HepG2 (cell line): ENCODE results near the gene SP3. TPM values are rescaled to one million over a fixed set of nuclear protein-coding genes. Genes with fewer than 3 reads are reported as not detected.

ENCODE experiments used
- ATF6 ChIP-seq: sonication (generic); formaldehyde crosslinking; conservative IDR thresholded peaks from 2 replicates; pipeline ENCODE4 v1.4.0; 2020; ENCODE audit warnings: missing genetic modification reagents
- CREB1 ChIP-seq, 2 experiments: fragments of 450-650 bp in 1 of 2; IDR thresholded peaks; 2 replicates each; pipeline ENCODE4 v1.6.1; 2016 to 2017; ENCODE audit warnings: control low read depth in 1 of 2, mild to moderate bottlenecking in 1 of 2, missing compliant biosample characterization in 1 of 2, missing genetic modification characterization in 1 of 2
- DBP ChIP-seq: sonication (generic); formaldehyde crosslinking; IDR thresholded peaks from 2 replicates; pipeline ENCODE4 v1.4.0; 2020; ENCODE audit warnings: missing genetic modification reagents; ENCODE audit errors: not compliant biosample characterization
- FOSL1 ChIP-seq: sonication (generic); formaldehyde crosslinking; IDR thresholded peaks from 2 replicates; pipeline ENCODE4 v1.9.0; 2021; ENCODE audit warnings: missing genetic modification reagents, borderline replicate concordance
- FOXM1 ChIP-seq: sonication (generic); formaldehyde crosslinking; IDR thresholded peaks from 2 replicates; pipeline ENCODE4 v1.5.0; 2020; ENCODE audit warnings: missing genetic modification reagents
- HNRNPH1 ChIP-seq: fragments of 200-400 bp; formaldehyde crosslinking; optimal IDR thresholded peaks from 2 replicates; pipeline ENCODE3; 2017; ENCODE audit warnings: mild to moderate bottlenecking, low read depth, low read length
- HOXA5 ChIP-seq: sonication (generic); formaldehyde crosslinking; IDR thresholded peaks from 2 replicates; pipeline ENCODE4 v1.4.0; 2020; ENCODE audit warnings: missing genetic modification reagents
- JUN ChIP-seq: sonication (generic); formaldehyde crosslinking; IDR thresholded peaks from 2 replicates; pipeline ENCODE4 v1.4.0; 2020; ENCODE audit warnings: mild to moderate bottlenecking, missing genetic modification reagents
- KDM3A ChIP-seq: IDR thresholded peaks from 2 replicates; pipeline ENCODE4 v1.6.1; 2018; ENCODE audit warnings: low read depth, missing compliant biosample characterization
- NCOA2 ChIP-seq: sonication (generic); formaldehyde crosslinking; IDR thresholded peaks from 2 replicates; pipeline ENCODE4 v1.8.0; 2022; ENCODE audit warnings: inconsistent platforms
- NFKB2 ChIP-seq: sonication (generic); formaldehyde crosslinking; IDR thresholded peaks from 2 replicates; pipeline ENCODE4 v1.4.0; 2020; ENCODE audit warnings: missing genetic modification reagents, borderline replicate concordance
- PAX8 ChIP-seq: sonication (generic); formaldehyde crosslinking; IDR thresholded peaks from 2 replicates; pipeline ENCODE4 v1.8.0; 2022; ENCODE audit warnings: mild to moderate bottlenecking, missing genetic modification reagents, borderline replicate concordance
- POLR2G ChIP-seq: fragments of 200-400 bp; formaldehyde crosslinking; IDR thresholded peaks from 2 replicates; pipeline ENCODE4 v1.6.1; 2018; ENCODE audit warnings: mild to moderate bottlenecking, low read depth, low read length, moderate library complexity
- PPARG ChIP-seq: conservative IDR thresholded peaks from 2 replicates; pipeline ENCODE4 v1.6.1; 2016; ENCODE audit warnings: missing biosample characterization, missing genetic modification reagents
- RCOR2 ChIP-seq: IDR thresholded peaks from 2 replicates; pipeline ENCODE4 v1.6.1; 2016; ENCODE audit warnings: missing biosample characterization, missing genetic modification reagents
- RELA ChIP-seq: sonication (generic); formaldehyde crosslinking; IDR thresholded peaks from 2 replicates; pipeline ENCODE4 v1.4.0; 2020; ENCODE audit warnings: missing genetic modification reagents
- REXO4 ChIP-seq: sonication (generic); formaldehyde crosslinking; IDR thresholded peaks from 2 replicates; pipeline ENCODE4 v1.8.0; 2022; ENCODE audit warnings: missing genetic modification reagents, mild to moderate bottlenecking, borderline replicate concordance
- SMARCE1 ChIP-seq: fragments of 450-650 bp; IDR thresholded peaks from 2 replicates; pipeline ENCODE4 v1.6.1; 2017; ENCODE audit warnings: borderline replicate concordance
- SNAPC2 ChIP-seq: sonication (generic); formaldehyde crosslinking; IDR thresholded peaks from 2 replicates; pipeline ENCODE4 v1.8.1; 2022; ENCODE audit warnings: mild to moderate bottlenecking, missing genetic modification reagents
- SRF ChIP-seq: IDR thresholded peaks from 2 replicates; pipeline ENCODE4 v1.6.1; 2011; ENCODE audit warnings: mild to moderate bottlenecking, low read depth, low read length, moderate library complexity
- TAF1 ChIP-seq: sonication (generic); formaldehyde crosslinking; IDR thresholded peaks from 2 replicates; pipeline ENCODE4 v1.4.0; 2020; ENCODE audit warnings: missing genetic modification reagents
- TARDBP ChIP-seq: sonication (generic); formaldehyde crosslinking; IDR thresholded peaks from 2 replicates; pipeline ENCODE4 v1.8.0; 2022; ENCODE audit warnings: mild to moderate bottlenecking, missing genetic modification reagents
- ZBTB1 ChIP-seq: sonication (generic); formaldehyde crosslinking; IDR thresholded peaks from 2 replicates; pipeline ENCODE4 v1.4.0; 2020; ENCODE audit warnings: missing genetic modification reagents, borderline replicate concordance
- ZBTB8A ChIP-seq: sonication (generic); formaldehyde crosslinking; IDR thresholded peaks from 2 replicates; pipeline ENCODE4 v1.4.0; 2020; ENCODE audit warnings: mild to moderate bottlenecking, low read depth, missing genetic modification reagents, borderline replicate concordance
- ZNF414 ChIP-seq: sonication (generic); formaldehyde crosslinking; IDR thresholded peaks from 2 replicates; pipeline ENCODE4 v1.5.0; 2020; ENCODE audit warnings: missing genetic modification reagents
- ZNF552 ChIP-seq: sonication (generic); formaldehyde crosslinking; IDR thresholded peaks from 2 replicates; pipeline ENCODE4 v1.9.0; 2022; ENCODE audit warnings: missing genetic modification reagents, mild to moderate bottlenecking, borderline replicate concordance
- ZNF597 ChIP-seq: sonication (generic); formaldehyde crosslinking; IDR thresholded peaks from 2 replicates; pipeline ENCODE4 v1.5.0; 2020; ENCODE audit warnings: missing genetic modification reagents
- ZNF644 ChIP-seq: IDR thresholded peaks from 2 replicates; pipeline ENCODE4 v1.6.1; 2016; ENCODE audit warnings: low read depth
- polyA plus RNA-seq, 8 experiments: library from polyadenylated mRNA; depleted of rRNA in 3 of 8; stranded (reverse) in 7 of 8; unstranded in 1 of 8; fragments of >200 nt; fragmentation: Illumina TruSeq in 4 of 8; extraction: Trizol in 4 of 8; gene quantifications; 2 replicates each; pipeline versions ENCODE4 v1.2.1 to v1.2.3, GENCODE V29; 2011 to 2016; ENCODE audit warnings: low read depth in 4 of 8, missing spikeins in 1 of 8, mixed read lengths in 1 of 8; ENCODE audit not compliant: insufficient read depth in 1 of 8
- total RNA-seq, 5 experiments: library from RNA; depleted of rRNA; stranded (reverse); fragments of >200 nt; fragmentation: Illumina TruSeq; extraction: Trizol; gene quantifications; 2 replicates each; pipeline ENCODE4 v1.2.3, GENCODE V29; 2016; ENCODE audit warnings: low read depth in 1 of 5

SP3 gene
- total and polyA plus RNA-seq, 2 of the 13 experiments (the other 11 are each of a cell fraction or from before 2014, with no cell fraction given) = 57.3 to 132 TPM

- TF ChIP-seq HOXA5 (CRISPR knock-in tag) = peak; percentile 94
- no peak for TF ChIP-seq SNAPC2
- peak; percentile 94 for TF ChIP-seq PAX8 (CRISPR knock-in tag)
- TF ChIP-seq ATF6 = no peak
- TF ChIP-seq KDM3A (CRISPR knock-in tag) = peak; percentile 75; the same call in 1 of the 2 replicates
- 0 out of 2 replicates have a peak, but pooled peaks have one; percentile 58 for TF ChIP-seq ZNF414 (CRISPR knock-in tag)
- peak; percentile 87 for TF ChIP-seq POLR2G
- no peak for TF ChIP-seq ZBTB1 (CRISPR knock-in tag)
- TF ChIP-seq TARDBP (CRISPR knock-in tag) = peak; percentile 50; the same call in 1 of the 2 replicates
- TF ChIP-seq SMARCE1 = no peak
- TF ChIP-seq SRF = no peak
- peak; percentile 76 for TF ChIP-seq HNRNPH1
- peak; percentile 93 for TF ChIP-seq NFKB2 (CRISPR knock-in tag)
- TF ChIP-seq ZNF597 (CRISPR knock-in tag) = no peak
- TF ChIP-seq REXO4 = 0 out of 2 replicates have a peak, but pooled peaks have one; percentile 66
- TF ChIP-seq ZBTB8A = peak; percentile 80; the same call in 1 of the 2 replicates
- no peak for TF ChIP-seq RCOR2 (CRISPR knock-in tag)
- TF ChIP-seq TAF1 (CRISPR knock-in tag) = peak; percentile 97
- peak; percentile 74 for TF ChIP-seq CREB1 (IDR thresholded peaks at IDR 0.05)
- TF ChIP-seq CREB1 (CRISPR knock-in tag; IDR thresholded peaks at IDR 0.05) = no peak
- peak; percentile 58; the same call in 1 of the 2 replicates for TF ChIP-seq FOSL1 (CRISPR knock-in tag)
- no peak for TF ChIP-seq DBP (CRISPR knock-in tag)
- TF ChIP-seq PPARG (CRISPR knock-in tag) = no peak
- no peak; the same call in 1 of the 2 replicates for TF ChIP-seq NCOA2 (CRISPR knock-in tag)
- no peak for TF ChIP-seq JUN (CRISPR knock-in tag)
- peak; percentile 89; the same call in 1 of the 2 replicates for TF ChIP-seq ZNF552 (CRISPR knock-in tag)
- TF ChIP-seq RELA = peak; percentile 53; the same call in 1 of the 2 replicates
- no peak for TF ChIP-seq ZNF644
- TF ChIP-seq FOXM1 (CRISPR knock-in tag) = peak; percentile 54; the same call in 1 of the 2 replicates
These were observed at the start of gene SP3 (continued) for GRCh38 chr2:173965372-173966025.
